GM18526 (cell line): ENCODE measurements around the gene CYP26B1.

ENCODE experiments used
- POLR2A ChIP-seq: IDR thresholded peaks from 3 replicates; pipeline ENCODE4 v1.6.1; 2011; ENCODE audit not compliant: insufficient read length; ENCODE audit errors: extremely low read depth

Gene CYP26B1

DNA sequence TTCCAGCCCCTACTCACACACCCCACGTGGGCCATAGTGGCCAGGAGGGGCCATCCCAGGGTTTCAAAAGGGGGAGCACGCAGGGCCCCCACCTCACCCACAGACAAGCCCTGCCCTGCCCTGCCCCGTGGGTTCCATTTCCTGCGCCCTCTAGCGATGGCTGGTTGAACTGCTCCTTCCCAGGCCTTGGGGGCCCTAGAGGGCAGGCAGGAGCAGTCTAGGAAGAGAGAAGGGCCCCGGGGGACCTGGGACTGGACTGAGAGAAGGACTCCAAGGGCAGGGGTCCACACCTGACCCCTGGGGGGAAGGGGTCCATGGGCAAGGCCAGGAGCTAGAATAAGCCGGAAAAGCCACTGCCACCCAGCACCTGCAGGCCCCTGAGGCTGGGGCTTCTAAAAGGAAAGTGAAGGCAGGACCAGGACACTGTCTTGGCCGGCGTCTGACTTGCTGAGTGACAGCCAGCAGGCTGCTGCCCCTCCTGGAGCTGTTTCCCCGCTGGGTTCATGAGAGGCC lies 10.1 kb downstream of the CYP26B1 start:
- TF ChIP-seq POLR2A, result no peak

DNA sequence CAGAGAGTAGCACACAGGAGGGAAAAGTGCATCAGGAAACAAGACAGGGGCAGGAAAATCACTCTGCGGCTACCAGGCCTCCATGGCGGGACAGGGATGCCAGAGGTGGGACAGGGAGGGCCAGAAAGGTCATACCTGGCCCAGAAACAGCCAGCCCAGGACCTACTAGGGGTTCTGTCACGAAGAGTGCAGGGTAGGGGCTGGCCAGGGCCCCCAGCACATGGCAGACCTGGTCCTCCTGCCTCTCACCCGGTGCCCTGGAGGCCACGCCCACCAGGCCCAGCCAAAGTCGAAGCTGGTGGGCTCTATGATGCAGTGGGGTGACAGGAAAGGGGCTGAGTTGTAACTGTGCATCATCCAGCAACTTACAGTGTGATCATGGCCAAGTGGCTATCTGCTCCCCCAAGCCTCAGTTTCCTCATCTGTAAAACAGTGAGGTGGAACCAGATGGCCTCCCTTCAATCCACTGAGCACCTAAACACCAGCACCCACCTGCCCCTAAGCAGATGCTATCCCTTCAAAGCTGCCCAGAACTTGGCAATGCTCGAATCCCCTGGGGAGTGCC lies 10.6 kb downstream of the CYP26B1 start:
- no peak for TF ChIP-seq POLR2A

DNA sequence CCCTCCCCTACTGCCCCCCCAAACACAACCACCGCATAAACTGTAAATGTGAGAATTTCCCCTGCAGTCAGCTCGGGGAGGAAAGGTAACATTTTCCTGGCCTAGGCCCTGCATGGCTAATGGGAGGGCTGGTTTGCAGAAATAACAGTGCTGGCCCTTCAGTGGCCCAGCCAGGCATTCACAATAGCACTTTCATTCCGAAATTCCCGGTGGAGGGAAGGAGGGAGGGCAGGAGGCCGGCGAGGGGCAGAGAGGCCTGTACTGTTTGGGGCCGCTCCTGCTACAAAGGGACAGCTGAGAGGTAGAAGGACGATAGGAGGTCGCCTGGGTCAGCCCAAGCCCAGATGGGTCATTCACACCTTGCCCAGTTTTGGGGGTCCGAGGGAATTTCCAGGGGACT lies 11.3 kb downstream of the CYP26B1 start:
- TF ChIP-seq POLR2A, result no peak

DNA sequence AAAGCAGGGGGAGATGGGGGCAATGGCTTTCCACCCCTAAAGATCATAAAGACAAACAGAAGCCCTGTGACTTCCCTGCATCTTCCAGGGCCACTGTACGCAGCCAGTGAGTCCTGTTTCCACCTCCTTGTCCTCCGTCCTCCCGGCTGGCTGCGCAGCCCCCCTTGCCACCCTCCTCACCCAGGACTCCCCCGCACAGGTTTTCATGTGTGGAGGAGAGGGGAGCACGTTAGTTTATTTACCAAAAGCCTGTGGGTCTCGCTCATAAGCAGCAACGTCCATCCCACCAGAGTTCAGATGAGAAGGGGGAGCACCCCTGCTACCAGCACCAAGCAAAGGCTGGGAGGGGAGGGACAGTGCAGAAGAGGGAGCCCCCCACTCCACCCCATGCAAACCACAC lies 11.7 kb downstream of the CYP26B1 start:
- TF ChIP-seq POLR2A, result no peak

DNA sequence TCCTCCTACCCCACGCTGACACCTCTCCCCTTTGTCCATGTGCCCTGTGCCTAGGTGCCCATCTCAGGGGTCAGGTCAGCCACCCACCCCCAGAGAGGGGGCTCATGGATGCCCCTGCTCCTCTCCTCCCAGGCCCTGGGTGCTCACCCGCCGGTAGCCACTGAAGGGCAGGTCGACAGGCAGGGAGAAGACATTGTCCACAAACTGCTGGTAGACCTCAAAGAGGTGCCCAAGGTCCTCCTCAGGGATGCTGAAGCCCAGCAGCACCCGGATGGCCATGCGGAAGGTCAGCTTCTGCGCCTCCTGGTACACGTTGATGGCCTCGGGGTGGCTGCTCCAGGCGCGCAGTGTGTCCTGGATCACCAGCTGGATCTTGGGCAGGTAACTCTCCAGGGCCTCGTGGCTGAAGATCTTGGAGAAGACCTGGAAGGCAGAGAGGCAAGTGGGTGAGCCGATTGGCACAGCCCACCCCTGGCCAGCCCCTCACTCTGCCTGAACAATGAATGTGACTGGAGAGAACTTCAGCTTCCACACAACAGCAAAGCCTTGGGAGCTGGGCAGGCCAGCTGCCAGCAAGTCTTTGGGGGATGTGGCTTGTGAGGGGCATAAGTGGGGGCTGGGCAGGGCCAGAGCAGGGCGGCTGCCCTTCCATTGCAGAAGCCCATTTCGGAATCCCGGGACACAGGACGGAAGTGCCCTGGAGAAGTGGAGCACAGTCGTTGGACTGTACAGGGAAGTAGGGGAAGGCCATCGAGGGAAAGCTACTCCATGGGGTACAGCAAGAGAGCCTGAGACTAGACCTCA lies 12.5 kb downstream of the CYP26B1 start:
- TF ChIP-seq POLR2A, result no peak

DNA sequence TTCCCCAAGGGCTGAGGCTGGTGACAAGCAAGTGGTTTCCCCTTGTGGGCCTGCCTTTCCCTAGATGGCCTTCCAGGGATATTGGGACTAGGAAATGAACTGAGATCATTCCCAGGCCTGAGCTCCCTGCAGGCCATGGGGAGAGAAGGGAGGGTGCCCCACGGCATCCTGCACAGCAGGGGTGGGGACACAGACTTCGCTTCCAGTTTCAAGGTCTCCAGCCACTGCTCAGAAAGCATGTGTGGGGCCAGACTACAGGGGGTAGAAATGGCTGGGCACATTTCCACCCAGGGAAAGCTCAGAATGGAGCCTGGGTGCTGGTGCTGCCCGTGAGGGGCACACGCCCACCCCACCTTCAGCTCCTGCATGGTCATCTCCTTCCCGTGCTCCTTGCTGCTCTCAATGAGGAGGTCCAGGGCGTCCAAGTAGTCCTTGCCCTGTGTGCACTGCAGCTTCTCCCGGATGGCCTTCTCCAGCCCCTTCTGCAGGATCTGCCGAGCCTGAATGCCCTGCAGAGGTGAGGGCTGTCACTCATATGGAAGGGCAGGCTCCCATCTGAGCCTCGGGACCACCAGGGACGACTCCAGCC lies 13.2 kb downstream of the CYP26B1 start:
- no peak for TF ChIP-seq POLR2A

DNA sequence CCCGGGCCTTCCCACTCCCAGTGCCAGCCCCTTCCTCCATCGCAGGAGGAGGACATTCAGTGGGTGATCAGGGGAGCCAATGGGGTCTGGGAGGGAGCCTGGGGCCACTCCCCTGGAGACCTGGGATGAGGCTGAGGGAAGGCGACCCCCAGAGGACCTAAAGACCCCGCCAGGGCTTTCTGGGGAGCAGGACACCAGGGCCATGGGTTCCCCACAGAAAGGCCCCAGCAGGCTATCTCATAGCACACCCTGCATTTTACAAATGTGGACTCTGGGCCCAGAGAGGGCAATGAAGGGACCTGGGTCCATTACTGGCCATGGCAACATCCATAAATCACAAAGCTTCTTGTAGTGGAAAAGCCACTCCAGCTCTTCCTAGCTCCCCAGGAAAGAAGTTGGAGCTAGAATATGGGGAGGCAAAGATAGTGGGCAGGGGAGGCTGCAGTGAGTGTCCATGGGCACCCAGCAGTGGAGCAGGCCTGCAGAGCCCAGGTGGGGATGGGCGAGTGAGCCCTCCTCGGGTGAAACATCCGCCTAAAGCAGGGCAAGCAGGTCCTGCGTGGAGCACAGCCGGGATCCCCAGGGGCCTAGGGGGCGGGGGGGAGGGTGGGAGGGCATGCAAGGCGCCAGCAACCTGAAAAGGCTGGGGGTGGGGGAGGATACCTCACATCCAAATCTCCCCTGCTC lies 13.8 kb downstream of the CYP26B1 start:
- no peak for TF ChIP-seq POLR2A

DNA sequence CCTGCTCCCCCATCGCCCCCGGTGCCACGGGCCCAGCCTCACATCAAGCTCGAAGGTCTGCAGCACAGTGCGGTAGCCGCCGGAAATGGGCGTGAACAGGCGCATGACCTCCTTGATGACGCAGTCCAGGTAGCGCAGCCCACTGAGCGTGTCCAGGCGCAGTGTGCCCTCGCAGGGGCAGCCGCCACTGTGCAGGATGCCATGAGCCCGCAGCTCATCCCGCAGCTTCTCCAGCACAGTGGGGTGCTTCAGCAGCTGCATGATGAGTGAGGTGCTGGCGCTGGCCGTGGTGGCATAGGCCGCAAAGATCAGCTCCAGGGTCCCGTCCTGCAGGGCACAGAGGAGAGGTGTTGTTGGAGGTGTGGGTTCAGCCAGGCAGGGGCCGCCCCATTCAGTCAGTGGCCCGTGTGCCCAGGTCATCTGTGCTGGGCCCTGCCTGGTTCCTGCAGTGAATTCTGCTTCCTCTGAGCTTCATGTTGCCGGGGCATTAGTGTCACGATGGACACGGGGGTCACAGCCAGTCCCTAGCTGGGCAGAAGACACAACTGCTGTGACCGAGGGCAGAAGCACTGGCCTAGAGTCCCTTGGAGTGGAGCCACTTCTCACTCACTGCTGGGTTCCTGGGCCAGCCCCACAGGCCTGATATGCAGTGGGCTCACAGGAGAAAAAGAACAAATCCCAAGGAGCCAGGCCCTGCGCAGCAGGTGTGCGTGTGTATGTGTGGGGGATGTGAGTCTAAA lies 14.5 kb downstream of the CYP26B1 start:
- TF ChIP-seq POLR2A, result no peak

DNA sequence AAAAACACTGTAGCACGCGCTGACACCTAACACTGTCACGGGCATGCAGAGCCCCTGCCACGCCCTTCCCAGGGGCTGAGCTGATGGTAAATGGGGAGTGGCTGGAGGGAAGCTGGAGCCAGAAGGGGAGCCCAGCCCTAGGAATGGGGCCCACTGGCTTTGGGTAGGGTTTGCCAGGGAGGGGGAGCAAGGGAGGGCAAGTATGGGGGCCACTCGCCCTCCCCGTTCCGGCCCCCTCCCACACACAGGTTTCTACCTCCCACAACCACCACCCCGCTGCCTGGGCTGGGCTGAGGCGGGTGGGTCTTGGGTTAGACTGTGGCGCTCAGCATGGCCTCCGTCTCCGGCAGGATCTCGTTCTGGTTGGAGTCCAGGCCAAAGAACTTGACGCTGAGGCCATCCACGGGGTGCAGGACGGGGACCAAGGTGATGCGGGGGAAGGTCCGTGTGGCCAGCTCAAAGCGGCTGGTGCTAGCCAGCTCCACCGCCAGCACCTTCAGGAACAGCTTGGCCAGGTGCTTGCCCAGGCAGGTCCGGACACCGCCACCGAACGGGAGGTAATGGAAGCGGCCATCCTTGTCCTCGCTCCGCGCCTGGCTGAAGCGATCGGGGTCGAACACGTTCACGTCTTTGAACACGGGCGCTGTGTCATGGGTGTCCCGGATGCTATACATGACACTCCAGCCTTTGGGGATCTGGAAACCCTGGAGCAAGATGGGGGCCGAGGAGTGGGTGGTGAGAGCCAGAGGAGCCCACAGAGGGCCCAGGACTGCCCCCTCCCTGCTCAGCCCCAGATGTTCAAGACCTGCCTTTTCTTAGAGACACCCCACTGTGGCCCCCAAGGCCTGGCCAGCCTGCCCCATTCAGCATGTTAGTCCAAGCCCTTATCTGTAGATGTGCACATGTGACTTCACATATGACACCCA lies 15.5 kb downstream of the CYP26B1 start:
- no peak for TF ChIP-seq POLR2A

DNA sequence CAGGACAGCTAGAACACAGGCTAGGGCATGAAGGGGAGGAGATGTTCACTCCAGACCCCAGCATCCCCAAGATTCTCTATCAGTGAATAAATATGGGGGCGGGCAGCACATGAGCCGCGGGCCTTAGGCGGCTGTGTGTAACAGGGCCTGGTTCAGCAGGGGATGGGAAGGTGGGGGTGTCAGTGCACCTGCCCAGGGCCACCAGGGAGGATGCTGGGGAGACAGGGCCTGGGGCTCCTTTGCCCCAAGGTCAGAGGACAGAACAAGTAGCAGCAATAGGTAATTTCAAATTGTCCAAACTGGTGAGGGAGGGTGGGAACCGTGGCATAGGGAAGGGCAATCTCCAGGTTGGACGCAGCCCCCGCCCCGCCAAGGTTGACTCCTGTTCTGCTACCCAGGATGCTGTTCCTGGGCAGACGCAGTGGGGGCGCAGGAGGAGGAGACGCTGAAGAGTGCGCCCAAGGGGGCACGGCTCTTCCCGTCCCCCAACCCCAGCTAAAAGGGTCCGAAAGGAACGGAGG lies 16.2 kb downstream of the CYP26B1 start:
- no peak for TF ChIP-seq POLR2A

DNA sequence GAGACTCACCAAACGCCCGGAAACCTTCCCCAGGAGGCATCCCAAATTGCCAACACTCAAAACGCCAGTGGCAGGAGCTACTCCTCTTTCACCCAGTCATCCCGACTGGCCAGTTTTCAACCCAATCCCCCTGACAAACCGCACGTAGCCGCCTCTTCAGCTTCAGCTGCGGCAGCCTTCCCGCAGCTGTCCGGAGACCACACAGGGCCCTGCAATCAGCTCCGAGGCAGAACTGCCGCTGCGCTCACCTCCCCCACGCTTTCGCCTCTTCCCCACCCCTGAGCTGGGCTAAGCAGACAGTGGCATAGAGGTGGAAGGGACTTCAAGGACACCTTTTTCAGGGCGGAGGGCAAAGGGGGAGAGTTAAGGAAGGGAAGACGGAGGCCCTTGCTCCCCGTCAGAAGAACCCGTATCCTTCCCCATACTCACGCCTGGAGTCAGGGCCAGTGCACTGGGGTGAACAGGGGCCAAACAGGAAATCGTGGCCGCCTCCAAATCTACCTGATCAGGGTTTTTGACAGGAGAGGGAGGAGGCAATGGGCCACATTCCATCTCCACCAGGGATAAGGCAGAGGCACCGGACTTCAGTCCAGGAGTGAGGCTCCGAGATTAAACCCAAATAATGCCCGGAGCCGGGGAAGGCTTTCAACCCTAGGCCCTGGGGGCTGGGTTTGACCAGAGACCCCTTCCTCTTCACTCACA lies 16.9 kb downstream of the CYP26B1 start:
- no peak for TF ChIP-seq POLR2A

DNA sequence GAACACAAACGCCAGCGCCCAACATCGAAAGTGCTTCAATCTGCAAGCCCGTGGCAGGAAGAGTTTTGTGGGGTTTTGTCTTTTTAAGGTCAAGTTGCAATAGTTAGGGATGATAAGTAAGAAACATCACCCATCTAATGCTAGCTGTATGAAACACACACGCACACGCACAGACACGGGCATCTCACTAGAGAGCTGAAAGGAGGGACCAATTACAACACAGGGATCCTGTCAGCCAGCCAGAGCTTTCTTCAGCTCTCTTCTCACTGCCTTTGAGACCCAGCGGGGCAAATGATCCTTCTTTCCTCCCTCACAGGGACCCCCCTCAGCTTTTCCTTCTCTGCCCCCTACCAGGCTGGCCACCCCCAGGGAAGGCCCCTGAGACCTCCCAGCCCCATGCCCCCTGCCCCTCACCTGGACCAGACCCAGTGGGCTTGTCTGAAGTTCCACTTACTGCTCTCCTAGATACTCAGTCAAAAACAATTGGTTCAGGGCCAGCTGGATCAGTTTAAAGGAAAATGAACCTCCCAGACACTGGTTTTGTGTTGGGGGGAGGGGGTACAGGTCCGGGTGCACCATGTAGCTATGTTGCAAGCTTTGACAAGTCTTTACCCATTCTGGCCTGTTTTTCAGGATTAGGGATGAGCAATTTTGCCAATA lies 17.9 kb downstream of the CYP26B1 start:
- TF ChIP-seq POLR2A, result no peak

DNA sequence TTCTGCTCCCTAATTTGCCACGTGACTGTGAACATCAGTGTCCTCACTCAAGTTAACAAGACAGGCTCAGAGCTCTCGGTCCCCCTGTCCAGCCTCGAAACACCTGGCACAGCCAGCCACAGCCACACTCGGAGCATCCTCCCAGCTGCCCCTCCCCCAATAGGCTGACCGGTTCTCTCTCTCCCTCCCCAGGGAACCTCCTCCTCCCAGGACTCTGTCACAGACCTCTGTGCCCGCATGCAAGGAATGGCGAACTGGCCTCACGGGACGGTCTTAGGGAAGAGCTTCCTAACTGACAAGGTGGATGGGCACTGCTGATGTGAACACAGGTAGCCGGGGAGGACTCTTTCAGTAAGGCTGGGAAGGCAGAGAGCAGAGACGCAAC lies 18.8 kb downstream of the CYP26B1 start:
- no peak for TF ChIP-seq POLR2A
